Measurements from ENCODE around the gene USP3. TPM values are rescaled to one million over a fixed set of nuclear protein-coding genes. Genes with fewer than 3 reads are reported as not detected.
A peak's percentile ranks its signal among the peaks of the same experiment; 100 is the strongest.

Gene USP3
- total RNA-seq, 4 donors from 2014 or later, result 40.1 to 46.5 (median 41.3) TPM

DNA sequence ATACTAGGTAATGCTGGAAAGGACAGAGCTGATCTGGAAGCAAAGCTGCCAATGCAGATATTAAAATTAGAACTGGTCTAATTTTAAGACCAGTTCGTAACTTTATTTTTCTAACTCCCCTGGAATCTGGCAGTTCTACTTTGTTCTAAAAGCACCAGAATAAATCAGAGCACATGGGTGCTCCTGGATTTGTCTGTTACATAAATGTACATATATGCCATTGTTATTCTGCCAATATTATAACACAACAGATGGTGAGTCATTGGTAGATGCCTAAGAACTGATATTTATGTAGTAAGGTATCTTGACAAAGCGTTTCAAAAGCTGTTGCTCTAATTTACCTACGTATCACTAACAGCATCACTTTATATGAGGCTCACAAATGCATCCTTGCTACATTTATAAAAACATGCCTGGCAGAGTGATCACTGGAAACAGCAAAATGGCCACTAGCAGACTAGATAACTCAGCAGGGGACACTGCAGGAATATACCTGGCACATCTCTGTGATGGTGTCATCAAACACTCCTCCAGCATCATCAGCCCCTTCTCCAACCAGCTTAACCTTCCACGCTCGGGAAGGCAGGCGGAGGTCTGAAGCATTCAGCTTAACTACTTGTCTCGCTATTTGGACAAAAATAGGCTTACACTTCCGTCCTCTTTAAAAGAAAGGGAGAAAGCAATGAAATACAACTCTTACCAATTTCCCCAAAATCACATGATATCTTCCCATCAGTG lies 119.0 kb downstream of the USP3 start:
- intact Hi-C loops (cut with DNase I), result no loop called here
- Histone ChIP-seq H3K27ac (replicated peaks in 1 of 4) (no peak overlapping the region), H3K4me1 (no peaks in the 10 kb centered on the region), H3K9me3 (no peaks in the 10 kb centered on the region), H3K36me3 (peaks cover 49 to 73% (median 68%) of the 10 kb centered on the region in 4 donors), H3K4me3 (no peak overlapping the region), H3K27me3 (no peaks in the 10 kb centered on the region)
- no peak for DNase-seq (ENCODE audit: extremely low spot score)
- WGBS, result 97% methylated on average over 8 of the region's 8 CpGs
- TF ChIP-seq POLR2AphosphoS5 (IDR thresholded peaks at IDR 0.05) (no peak), CTCF (IDR thresholded peaks at IDR 0.05) (no peak)

GRCh38 chr15:63626955-63627354 lies 122.6 kb downstream of the USP3 start:
- Histone ChIP-seq H3K36me3 (peaks cover 66 to 100% (median 97%) of the 10 kb centered on the region in 4 donors), H3K9me3 (no peaks in the 10 kb centered on the region), H3K4me3 (no peak overlapping the region), H3K27me3 (no peaks in the 10 kb centered on the region), H3K4me1 (no peaks in the 10 kb centered on the region), H3K27ac (replicated peaks in 1 of 4) (no peak overlapping the region)
- TF ChIP-seq POLR2A (IDR thresholded peaks at IDR 0.05; ENCODE audit: low read depth), result no peak
- intact Hi-C loops (cut with DNase I), result no loop called here
- DNase-seq (ENCODE audit: extremely low spot score), result no peak
- WGBS, result 75% methylated on average over 1 of the region's 1 CpG

DNA sequence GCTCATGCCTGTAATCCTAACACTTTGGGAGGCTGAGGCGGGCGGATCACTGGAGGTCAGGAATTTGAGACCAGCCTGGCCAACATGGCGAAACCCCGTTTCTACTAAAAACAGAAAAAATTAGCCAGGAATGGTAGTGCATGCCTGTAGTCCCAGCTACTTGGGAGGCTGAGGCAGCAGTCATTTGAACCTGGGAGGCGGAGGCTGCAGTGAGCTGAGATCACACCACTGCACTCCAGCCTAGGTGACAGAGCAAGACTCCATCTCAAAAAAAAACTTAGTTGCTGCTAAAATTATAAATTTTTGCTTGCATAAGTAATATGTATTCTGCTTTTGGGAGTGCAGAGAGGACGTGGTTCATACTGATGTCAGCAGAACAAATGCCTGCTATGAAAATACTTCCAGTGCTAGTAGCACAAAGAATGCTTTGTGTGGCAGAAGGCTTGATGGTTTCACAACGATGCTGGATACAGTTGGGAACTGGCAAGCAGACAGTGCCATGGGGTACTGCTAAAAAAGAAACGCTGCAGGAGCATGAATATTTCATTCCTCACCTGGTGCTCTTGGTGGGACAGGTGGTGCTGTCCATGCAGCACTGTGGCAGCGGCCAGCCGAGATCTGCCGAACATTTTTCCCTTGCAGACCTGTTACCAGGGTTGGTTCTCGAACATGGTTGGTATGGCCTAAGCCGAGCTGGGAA lies 123.9 kb downstream of the USP3 start:
- intact Hi-C loops (cut with DNase I), result no loop called here
- Histone ChIP-seq H3K27ac (replicated peaks in 1 of 4) (no peak overlapping the region), H3K9me3 (no peaks in the 10 kb centered on the region), H3K36me3 (peaks cover 67 to 100% (median 97%) of the 10 kb centered on the region in 4 donors), H3K27me3 (no peaks in the 10 kb centered on the region), H3K4me1 (no peaks in the 10 kb centered on the region), H3K4me3 (no peak overlapping the region)
- TF ChIP-seq POLR2AphosphoS5 (IDR thresholded peaks at IDR 0.05) (no peak), CTCF (IDR thresholded peaks at IDR 0.05) (no peak), EP300 (IDR thresholded peaks at IDR 0.05) (no peak), POLR2A (IDR thresholded peaks at IDR 0.05; ENCODE audit: low read depth) (no peak)
- DNase-seq (ENCODE audit: extremely low spot score), result no peak
- WGBS, result 93% methylated on average over 13 of the region's 13 CpGs

- intact Hi-C loops (cut with DNase I), result no loop called here
- WGBS, result 83% methylated on average over 7 of the region's 7 CpGs
- peak overlapping the region in 1 of 4 donors; percentile 7 for H3K4me3 ChIP-seq
- no peak for DNase-seq (ENCODE audit: extremely low spot score)
- no peaks in the 10 kb centered on the region for H3K27me3 ChIP-seq
- peak overlapping the region in 1 of 4 donors; percentile 38 for H3K27ac ChIP-seq (replicated peaks in 1 of 4)
- TF ChIP-seq POLR2AphosphoS5 (IDR thresholded peaks at IDR 0.05), result peak in 1 of 2 donors; percentile 35
- no peak for TF ChIP-seq EP300 (IDR thresholded peaks at IDR 0.05)
- no peak for TF ChIP-seq POLR2A (IDR thresholded peaks at IDR 0.05; ENCODE audit: low read depth)
- no peak for TF ChIP-seq CTCF (IDR thresholded peaks at IDR 0.05)
- H3K36me3 ChIP-seq, result peaks cover 61 to 100% (median 98%) of the 10 kb centered on the region in 4 donors
- no peaks in the 10 kb centered on the region for H3K9me3 ChIP-seq
- no peaks in the 10 kb centered on the region for H3K4me1 ChIP-seq
Observed at GRCh38 chr15:63630036-63630751, 125.8 kb downstream of the USP3 start.

DNA sequence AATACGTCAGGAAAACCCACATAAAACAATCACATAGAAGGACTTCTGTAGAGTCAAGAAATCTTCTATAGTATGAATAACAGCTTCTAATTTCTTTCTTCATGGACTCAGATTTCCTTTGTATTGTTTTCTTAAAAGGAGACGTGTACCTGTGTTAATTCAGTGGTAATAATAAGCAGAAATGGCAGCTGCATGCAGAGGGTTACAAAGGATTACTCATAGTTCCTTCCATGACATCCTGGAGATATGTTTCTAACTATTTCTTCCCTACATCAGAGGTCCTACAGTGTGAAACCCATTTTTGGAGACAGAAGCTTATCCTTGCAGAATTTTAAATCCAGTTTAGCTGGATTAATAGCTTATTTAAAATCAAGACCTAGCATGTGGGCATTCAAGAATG lies 128.9 kb downstream of the USP3 start:
- 74% methylated on average over 2 of the region's 2 CpGs for WGBS

More for the DNA sequence above, 128.9 kb downstream of the USP3 start:
- no peak overlapping the region for H3K27ac ChIP-seq (replicated peaks in 1 of 4)
- H3K36me3 ChIP-seq, result peaks cover 48 to 100% (median 94%) of the 10 kb centered on the region in 4 donors
- H3K27me3 ChIP-seq, result no peaks in the 10 kb centered on the region
- no peaks in the 10 kb centered on the region for H3K4me1 ChIP-seq
- no peaks in the 10 kb centered on the region for H3K9me3 ChIP-seq
- TF ChIP-seq CTCF (IDR thresholded peaks at IDR 0.05) (no peak), POLR2A (IDR thresholded peaks at IDR 0.05; ENCODE audit: low read depth) (no peak), POLR2AphosphoS5 (IDR thresholded peaks at IDR 0.05) (no peak), EP300 (IDR thresholded peaks at IDR 0.05) (no peak)
- intact Hi-C loops (cut with DNase I), result no loop called here
- DNase-seq (ENCODE audit: extremely low spot score), result no peak
- H3K4me3 ChIP-seq, result no peak overlapping the region

Data from esophagus muscularis mucosa (tissue), 4 donors.